NCI-H1436 (cell line): ENCODE data around the gene TCEA3.

Source experiments
- DNase-seq: peaks from one replicate; lab custom pipeline; 2025; lab: John Stamatoyannopoulos, UW

The TCEA3 gene

DNA sequence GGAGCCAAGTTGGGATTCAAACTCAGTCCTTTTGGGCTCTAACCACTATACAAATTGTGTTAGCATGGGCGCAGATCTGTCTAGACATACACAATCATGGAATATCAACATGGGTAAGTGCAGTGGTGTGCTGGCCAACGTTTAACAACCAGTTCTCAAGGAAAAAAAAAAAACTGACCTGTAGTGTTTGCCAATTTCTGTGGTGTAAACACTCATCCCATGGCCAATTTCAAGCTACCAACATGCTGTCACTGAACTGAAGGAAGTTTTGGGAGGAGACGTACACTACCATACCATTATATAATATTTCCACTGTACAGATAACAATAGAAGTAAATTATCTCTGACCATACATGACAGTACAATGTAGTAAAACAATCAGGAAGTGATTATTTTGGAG, 3.2 kb downstream of the TCEA3 start:
- DNase-seq: no peak

DNA sequence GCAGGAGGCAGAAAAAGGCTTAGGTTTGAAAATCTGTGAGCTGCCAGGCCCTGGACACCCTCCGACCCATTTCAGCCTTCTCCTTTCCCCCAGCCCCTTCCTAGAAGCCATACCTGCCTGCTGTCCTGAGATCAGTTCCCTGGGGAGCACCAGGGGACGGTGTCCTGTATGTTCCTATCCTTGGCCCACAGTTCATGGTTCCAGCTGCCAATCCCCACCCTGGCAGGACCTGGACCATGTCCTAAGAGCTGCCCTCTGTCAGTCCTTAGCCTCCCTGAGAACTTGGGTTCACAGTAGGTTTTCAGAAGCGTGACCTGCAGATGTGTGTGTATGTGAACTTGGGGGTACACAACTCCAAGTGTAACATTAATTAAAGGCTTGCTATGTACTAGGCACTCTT, 3.8 kb downstream of the TCEA3 start:
- no peak for DNase-seq

DNA sequence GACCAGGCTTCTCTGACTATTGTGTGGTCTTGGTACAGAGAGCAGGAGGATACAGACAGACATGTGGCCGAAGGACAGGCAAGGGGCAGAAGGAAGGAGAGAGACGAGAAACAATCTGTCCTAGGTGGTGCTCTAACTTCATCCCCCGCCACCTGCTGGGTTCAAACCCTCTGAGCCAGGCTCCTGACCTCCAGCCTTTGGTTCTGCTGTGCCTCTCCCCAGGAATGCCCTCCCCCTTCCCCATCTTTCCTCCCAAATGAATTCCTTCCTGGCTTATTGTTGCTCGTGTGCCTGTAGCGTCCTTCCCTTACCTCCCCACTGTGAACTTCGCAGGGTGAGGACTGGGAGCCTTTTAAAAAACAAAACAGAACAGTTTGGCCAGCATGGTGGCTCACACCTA, 5.4 kb downstream of the TCEA3 start:
- no peak for DNase-seq

DNA sequence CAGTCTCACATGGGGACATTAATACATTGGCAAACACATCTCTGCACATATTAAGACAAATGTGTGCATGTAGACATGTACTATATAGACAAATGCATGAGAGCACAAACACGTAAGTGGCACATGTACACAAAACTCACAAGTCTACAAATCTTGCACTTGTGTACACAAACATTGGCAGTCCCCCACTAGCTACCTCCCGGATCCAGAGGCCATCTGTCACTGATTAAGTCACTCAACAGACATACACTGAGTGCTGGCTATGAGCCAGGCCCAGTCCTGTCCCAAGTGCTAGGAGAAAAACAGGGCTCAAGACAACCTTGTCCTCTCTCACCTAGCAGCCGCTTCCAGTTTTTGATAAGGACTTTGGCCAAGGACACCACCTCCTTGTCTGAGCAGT, 7.0 kb downstream of the TCEA3 start:
- DNase-seq: no peak

DNA sequence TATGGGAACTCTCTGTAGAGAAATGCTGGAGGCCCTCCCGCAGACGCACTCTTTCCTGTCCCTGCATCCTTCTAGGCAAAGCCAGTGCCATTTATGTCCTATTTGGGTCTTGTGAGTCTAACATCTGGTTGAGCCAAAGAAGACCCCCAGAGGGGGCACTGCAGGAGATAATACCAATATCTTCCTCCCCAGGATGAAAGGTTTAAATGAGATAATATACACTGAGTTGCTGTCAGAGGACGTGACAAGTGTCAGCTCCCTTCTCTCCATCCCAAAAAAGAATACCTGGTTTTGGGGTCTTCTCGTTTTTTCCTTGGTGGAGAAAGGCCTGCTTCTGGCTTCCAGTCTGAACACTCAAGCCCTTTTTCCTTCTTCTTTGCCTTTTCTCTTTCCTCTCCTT, 7.6 kb downstream of the TCEA3 start:
- DNase-seq: no peak

DNA sequence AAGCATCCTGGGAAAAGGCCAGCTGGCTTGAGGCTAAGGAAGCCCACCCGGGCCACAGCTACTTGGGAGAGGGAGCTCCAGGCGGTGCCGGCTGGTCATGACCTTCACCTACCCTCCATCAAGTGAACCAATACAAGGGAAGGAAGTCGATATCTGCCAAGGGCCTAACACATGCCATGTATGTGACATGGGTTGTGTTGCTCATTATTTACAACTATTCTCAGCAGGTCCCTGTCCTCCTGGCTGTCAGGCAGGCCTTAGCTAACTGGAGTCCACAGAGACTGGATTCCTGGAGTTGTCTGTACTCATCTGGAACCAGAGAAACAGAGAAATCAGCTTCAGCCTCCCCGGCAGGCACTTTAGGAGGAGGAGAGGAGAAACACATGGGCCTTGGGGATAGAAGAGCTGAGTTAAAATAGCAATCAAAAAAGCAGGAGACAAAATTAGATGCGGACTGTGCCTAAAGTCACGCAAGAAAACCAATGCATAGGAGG, 15.7 kb downstream of the TCEA3 start:
- DNase-seq: no peak

DNA sequence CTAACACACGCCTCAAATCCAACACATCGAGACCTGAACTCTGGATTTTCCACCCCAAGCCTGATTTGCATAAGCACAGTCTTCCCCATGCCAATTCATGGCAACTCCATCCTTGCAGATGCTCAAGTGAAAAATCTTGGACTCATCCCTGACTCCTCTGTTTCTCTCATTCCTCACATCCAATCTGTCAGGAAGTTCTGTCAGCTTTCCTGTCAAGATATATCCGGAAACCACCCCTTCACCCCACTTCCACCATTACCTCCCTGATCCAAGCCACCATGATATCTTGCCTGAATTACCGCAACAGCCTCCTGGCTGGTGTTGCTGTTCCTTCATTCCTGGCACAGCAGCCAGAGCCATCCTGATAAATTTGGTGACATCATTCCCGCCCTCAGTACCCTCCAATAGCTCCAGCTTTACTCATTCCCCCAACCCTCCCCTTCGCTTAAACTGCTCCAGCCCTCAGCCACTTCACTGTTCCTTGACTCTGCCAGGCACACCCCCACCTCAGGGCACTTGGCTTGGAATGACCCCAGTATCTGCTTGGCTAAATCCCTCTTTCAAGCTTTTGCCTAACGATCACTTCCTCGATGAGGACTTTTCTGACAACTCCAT, 17.4 kb downstream of the TCEA3 start:
- no peak for DNase-seq

DNA sequence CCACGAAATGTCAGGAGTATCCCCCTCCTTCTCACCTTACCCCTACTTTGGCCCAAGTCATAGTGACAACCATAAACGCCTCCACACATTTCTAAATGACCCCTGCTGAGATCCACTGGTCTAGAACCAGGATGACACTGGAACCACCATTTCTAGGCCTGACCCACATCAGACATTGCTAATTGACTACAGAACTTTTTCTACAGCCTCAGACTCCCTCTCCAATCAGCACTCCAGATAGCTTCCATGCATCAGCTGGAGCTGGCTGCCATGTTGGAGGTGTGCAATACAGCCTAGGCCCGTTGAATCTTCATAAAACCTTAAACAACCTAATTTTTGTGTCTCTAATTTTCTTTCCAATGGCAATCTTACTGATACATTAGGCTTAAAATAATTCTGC, 18.6 kb downstream of the TCEA3 start:
- no peak for DNase-seq

DNA sequence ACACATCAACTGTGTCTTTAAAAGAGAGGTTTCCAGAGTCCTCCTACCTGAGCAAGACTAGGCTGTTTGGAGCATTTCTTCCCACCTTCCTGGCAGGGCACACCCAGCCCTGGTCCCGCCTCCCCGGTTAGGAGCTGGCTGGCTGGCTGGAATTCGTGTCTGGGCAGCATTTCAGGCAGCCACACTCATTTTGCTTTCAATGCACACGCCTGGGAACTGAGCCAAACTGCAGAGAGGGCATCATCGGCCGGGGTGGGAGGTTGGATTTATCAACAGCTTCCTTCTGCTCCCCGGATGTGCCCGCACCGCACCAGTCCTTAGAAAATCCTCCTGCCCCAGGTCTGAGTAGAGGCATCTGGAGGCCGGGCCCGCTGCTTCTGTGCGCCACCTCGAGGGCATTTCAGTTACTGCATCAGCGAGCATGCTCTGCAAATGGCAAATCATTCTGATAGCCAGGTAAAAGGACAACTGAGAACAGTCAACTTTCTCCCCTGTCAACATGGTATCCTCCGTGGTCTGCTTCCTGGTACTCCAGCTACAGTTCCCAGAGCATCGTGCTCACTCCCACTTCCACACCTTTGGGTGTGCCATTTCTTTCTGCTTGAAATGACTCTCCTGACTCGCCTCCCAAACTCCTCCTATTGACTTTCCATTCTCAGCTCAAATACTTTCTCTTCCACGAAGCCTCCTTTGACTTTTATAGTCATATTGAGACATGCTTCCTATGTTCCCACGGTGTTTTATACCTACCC, 20.6 kb downstream of the TCEA3 start:
- DNase-seq: peak; percentile 86

DNA sequence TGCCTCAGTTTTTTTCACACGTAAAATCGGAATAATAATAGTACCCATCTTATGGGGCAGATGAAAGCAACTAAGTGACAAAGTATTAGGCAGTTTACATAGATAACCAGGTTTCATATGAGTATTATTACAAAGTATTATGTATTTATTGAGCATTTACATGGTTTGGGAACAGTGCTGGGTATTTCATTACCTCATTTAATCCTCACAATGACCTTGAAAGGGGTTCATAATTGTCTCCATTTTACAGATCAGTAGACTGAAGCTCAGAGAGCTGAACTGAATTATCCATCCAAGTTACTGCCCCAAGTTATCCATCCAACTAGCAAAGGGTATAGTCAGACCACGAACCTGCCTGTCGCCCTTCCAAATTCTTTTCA, 21.2 kb downstream of the TCEA3 start:
- DNase-seq: no peak

DNA sequence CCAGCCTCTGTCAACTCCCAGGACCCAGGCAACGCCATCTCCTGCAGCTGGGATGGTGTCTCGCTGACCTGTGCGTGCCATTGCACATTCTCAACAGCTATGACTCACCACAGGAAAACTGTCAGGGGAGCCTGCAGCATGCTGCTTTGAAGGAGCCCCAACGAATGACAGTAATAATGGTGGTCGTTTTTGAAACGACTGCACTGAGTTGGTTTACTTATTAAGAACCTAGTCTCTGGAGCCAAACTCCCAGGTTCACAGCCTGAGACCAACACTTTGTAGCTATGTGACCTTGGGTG, 21.6 kb downstream of the TCEA3 start:
- no peak for DNase-seq

DNA sequence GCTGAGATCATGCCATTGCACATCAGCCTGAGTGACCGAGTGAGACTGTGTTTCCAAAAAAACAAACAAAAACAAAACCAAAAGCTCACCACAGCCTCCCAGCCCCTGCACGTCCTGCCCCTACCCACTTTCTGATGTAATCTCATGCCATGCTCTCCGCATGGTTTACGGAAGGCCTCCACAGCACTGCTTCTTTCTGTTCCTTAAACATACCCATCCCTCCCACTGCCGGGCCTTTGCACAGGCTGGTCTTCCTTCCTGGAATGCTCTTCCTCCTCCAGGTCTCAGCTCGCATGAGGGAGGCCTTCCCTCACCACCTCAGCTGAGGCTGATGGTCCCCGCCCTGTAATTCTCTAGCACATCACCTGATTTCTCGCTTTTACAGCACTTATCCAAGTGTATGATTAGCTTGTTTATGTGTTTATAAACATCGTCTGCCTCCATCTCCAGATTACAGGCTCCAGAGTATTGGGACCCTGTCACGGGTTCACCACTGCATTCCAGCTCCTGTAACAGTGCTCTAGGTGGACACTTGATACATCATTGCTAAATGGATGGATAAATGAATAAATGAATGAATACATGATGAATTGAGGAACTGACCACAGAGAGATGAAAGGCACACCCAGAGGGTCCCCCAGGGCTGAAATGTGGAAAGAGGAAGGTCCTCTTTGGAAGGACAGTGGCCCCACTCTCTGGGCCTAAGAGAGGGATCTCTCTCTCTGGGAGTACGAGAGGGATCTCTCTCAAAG, 22.1 kb downstream of the TCEA3 start:
- no peak for DNase-seq

DNA sequence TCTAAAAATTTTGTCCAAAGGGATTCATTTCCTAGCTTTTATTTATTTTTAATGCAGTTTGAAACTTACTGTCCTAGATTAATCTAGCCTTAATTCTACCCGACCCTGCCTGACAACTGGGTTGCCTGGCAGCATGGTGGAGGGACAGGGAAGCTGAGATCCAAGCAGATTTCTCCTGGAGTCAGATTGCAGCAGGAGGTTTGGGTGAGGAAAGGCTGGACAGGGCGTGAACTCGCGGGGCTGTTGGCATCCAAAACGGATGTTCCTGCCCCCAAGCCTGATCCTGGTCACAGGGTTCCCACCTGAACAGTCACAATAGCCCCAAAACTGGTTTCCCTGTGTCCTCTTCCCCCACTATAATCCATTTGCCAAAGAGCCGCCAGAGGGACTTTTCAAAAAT, 23.2 kb downstream of the TCEA3 start:
- no peak for DNase-seq

DNA sequence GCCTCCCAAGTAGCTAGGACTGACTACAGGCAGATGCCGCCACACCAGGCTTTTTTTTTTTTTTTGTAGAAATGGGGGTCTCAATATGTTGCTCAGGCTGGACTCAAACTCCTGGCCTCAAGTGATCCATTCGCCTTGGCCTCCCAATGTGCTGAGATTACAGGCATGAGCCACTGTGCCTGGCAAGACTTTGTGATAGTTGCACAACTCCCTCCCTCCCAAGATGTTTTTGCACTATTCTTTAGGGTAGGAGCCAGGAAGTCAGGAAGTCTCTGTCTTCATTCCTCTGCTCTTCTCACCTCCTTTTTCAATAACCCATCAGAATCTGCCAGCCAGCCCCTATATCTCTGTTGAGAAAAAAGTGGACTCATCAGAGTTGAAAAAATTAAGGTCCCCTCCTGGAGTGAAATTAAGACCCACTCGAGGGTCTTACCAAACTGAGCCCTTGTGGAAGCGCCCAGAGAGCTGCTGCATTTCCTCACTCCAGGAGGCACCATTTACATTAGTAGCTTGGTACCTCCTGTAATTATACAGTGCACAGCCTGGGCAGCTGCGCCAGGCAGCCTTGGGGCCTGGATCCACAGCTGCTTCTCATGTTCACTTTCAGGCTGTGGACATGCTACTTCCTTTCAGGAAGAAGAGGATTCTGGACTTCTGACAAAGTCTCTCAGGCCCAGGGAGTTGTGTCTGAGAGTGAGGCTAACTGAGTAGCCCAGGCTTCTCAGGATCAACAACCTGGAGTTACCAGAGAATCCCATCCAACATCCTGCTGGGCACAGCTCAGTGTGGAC, 24.0 kb downstream of the TCEA3 start:
- no peak for DNase-seq

DNA sequence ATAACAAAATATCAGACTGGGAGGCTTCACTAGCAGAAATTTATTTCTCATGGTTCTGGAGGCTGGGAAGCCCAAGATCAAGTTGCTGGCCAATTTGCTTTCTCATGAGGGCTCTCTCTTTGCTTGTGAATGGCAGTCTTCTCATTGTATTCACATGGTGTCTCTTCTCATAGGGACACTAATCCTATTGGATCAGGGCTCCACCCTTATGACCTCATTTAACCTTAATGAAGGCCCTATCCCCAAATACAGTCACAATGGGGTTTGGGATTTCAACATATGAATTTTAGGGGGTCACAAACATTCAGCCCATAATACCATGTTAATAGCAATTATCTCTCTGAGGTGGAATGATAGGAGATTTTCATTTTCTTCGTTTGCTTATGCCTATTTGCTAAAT, 25.3 kb downstream of the TCEA3 start:
- no peak for DNase-seq

DNA sequence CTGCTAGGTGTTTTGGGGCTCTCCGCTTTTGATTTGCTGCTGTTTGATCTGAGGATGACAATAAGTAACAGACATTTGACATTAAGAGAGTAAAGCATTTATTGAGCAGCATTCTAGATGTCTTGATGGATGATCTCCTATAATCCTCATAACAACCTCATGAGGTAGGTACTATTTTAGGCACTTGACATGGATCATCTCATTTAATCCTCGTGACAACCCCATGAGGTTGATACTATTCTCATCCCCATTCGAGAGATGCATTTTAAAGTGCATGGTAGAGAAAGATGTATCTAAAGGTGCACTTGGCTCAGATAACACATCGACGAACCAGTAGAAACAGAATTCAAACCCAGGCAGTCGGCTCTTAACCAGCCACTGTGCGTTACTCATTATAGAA, 26.6 kb downstream of the TCEA3 start:
- DNase-seq: no peak

DNA sequence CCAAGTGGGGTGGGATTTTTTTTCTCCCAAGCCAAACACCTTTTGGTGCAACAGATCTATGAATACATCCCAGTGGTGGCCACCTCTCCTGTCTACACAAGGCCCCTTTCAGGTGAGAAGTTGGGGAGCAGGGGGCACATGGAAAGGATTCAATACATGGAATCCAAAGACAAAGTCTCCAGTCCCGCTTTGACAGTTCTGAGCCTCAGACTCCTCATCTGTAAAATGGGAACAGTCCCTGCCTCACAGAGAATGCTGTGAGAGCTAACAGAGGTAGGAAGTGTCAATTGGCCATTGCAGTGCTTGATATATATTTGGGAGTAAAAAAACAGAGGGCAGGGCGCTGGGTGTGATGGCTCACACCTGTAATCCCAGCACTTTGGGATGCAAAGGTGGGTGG, 28.2 kb downstream of the TCEA3 start:
- DNase-seq: no peak

DNA sequence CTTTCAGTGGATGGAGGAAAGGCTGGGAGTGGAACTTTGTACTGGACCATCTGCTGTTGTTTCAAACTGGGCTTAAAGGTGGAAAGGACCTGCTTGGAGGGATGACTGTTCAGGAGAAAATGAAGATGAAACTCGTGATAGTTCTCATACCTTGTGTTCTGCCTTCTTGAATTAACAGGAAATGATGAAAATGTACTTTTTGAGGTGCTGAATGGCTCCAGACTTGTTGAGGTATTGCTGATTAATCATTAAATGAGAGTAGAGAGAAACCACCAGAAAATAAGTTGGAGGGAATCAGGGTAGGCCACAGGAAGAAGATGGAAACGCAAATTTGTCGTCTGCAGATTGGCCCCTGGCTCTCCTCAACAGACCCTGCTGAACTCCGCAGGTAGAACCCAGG, 28.7 kb downstream of the TCEA3 start:
- DNase-seq: no peak

DNA sequence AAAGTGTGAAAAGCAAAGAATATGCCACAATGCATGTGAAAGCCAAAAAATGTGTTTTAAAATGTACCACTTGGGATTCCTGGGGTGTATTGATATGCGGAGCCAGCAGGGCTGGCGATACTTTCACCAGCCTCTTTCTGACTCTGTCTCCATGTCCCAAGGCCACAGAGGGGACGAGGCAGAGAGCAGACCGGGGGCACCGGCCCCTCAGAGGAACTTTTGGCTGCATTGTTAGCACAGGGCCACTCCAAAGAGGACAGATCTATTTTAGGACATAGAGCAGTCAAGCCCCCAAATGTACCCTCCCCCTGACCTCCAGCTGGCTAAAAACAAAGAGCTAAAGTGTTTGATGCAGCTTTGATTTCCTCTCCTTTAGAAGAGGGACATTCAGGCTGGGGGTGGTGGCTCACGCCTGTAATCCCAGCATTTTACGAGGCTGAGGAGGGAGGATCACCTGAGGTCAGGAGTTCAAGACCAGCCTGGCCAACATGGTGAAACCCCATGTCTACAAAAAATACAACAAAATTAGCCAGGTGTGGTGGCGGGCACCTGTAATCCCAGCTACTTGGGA, 29.3 kb downstream of the TCEA3 start:
- no peak for DNase-seq

DNA sequence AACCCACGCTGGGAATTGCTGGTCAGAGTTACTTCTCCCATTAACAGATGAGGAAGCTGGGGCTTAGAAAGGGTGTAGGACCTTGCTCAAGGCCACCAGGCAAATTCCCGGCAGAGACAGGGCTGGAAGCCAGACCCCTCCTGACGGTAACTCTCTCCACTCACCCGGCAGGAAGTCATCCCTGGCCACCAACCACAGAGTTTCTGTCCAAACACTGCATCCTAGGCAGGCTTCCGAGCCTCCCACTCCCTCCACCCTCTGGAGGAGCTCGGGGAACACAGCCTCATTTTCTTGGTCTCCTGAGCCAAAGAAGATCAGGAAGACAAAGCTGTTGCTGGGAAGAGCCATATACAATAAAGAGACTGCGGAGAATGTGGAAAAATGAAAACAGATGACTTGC, 29.9 kb downstream of the TCEA3 start:
- no peak for DNase-seq

DNA sequence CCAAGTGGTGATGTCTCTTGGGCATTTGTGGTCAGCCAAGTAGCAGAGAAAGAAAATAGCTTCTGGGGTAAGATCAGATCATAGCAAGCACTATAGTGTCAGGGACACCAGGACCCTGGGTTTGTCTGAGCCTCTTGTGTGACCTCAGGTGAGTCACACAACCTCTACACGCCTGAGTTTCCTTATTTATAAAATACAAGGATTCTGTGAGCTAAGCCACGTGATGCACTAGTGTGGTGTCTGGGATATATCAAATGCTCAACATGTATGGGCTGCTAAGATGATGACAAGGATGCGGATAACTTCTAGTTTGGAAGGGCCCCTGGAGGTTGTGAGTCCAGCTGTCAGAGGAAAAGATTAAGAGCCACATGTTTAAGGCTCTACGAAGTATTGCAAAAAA, 30.4 kb downstream of the TCEA3 start:
- no peak for DNase-seq

DNA sequence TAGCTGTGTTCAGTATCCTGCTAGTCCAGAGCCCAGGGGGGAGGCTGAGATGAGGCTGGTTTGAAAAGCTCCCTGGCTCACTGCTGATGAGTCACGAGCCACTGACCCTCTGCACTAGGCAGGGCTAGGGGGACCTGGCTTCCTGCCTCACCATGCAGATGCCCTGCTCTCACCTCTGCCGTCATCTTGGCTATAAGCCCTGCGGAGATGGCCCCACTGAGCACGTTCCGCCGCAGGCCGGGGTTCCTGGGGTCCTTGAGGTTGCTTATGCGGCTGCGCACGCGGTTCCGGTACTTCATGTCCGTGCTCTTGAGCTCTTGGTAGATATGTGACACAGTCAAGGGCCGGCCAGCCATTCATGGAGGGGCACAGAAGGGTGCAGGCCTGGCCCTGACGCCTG, 30.8 kb downstream of the TCEA3 start:
- DNase-seq: no peak
